Activated T-cell treated with anti-CD3 and anti-CD28 coated beads, Interleukin-2, amount 50 U/mL, for 24 hours (primary cell): Measurements from ENCODE around the gene ZFAND6.
"Not testable (repeated sequence)": the region's sequence is repeated elsewhere in the genome, so short reads cannot be mapped to it uniquely, and the experiment has no call there.

ENCODE experiments used
- DNase-seq: peaks from one replicate; pipeline ENCODE4 v3.0.0-alpha.2; 2020
- H3K27ac Mint-ChIP-seq: 2 replicates; pipeline ENCODE4 v1.8.0; 2020; ENCODE audit warnings: mild to moderate bottlenecking, mixed read lengths
- H3K27me3 Mint-ChIP-seq: 2 replicates; pipeline ENCODE4 v1.8.0; 2020; ENCODE audit warnings: mixed read lengths
- H3K36me3 Mint-ChIP-seq: 2 replicates; pipeline ENCODE4 v1.8.0; 2020; ENCODE audit warnings: low read depth, mixed read lengths
- H3K4me1 Mint-ChIP-seq: 2 replicates; pipeline ENCODE4 v1.8.0; 2020; ENCODE audit warnings: low read depth, mixed read lengths
- H3K4me3 Mint-ChIP-seq: 2 replicates; pipeline ENCODE4 v1.8.0; 2020; ENCODE audit warnings: mild to moderate bottlenecking, moderate library complexity, mixed read lengths
- H3K9me3 Mint-ChIP-seq: 2 replicates; pipeline ENCODE4 v1.8.0; 2020; ENCODE audit warnings: mixed read lengths

Gene ZFAND6

DNA sequence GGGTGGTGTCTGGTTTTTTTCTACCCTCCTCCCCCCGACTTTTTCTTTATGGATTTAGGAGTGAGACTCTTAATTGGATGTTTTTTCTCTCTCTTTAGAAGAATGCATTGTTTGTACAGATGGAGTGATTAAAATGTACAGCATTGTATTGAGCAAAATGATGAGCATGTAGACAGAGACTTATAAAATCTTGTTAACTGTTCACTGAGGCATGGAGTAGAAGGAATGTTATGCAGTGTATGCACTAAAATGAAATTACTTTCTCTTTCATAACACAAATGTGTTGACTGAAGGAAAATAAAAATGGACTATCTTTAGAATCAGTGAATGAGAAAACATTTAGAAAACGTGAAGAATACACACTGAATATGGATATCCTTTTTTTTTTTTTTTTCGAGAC, 39.8 kb downstream of the ZFAND6 start:
- Mint-ChIP-seq H3K27ac (no peak overlapping the region), H3K4me3 (no peak overlapping the region), H3K9me3 (no peaks in the 10 kb centered on the region), H3K36me3 (peaks cover 21% of the 10 kb centered on the region), H3K4me1 (peaks cover 52% of the 10 kb centered on the region), H3K27me3 (no peaks in the 10 kb centered on the region)
- DNase-seq, result no peak

DNA sequence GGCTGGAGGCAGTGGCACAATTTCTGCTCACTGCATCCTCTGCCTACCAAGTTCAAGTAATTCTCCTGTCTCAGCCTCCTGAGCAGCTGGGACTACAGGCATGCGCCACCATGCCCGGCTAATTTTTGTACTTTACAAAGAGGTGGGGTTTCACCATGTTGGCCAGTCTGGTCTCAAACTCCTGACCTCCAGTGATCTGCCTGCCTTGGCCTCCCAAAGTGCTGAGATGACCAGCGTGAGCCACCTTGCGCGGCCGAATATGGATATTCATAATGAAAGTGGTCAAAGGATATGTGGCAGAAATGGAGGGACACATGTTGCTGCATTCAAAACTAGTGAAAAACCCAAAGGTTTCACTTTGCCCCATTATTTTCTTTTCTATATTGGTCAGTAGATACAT, 40.2 kb downstream of the ZFAND6 start:
- H3K36me3 Mint-ChIP-seq, result peaks cover 24% of the 10 kb centered on the region
- H3K27me3 Mint-ChIP-seq, H3K4me3 Mint-ChIP-seq, H3K9me3 Mint-ChIP-seq, DNase-seq, H3K27ac Mint-ChIP-seq: not testable (repeated sequence)
- H3K4me1 Mint-ChIP-seq, result peaks cover 51% of the 10 kb centered on the region

DNA sequence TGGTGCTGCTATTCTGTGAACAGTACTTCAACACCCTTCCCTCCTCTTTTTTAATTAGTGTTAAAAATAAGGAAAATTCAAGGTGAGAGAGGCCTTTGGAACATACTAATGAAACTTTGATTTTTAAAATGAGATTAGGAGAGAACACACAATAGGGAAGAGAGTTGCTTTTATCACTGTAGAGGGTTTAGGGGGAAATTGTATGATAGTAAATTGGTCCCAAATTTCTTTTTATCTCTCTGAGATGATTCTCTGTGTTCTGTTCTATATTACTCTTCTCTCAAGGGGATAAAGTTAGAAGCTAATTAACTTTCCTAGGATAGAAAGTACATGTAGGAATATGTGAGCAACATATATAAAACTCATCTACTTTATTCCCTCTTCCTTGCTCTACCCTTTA, 40.8 kb downstream of the ZFAND6 start:
- Mint-ChIP-seq H3K4me1 (peaks cover 50% of the 10 kb centered on the region), H3K27ac (no peak overlapping the region), H3K4me3 (no peak overlapping the region), H3K27me3 (no peaks in the 10 kb centered on the region), H3K36me3 (peaks cover 21% of the 10 kb centered on the region), H3K9me3 (no peaks in the 10 kb centered on the region)
- DNase-seq, result no peak

DNA sequence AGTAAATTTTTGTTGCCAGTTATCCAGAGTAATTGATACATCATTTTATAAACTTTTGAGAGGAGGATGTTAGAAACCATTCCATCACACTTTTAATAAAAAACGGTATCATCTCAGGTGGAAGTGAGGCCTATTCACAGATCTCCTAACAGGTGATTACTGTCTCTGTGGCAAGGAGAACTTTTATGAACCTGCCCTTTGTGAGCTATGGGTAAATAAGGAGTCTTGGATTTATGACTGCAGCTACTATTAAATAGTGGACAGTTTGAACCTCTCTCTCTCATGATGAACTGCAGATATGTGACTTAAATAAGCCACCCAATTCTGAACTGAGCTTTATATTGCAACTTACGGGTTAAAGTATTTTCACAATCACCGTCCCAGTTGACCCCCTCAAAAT, 45.7 kb downstream of the ZFAND6 start:
- H3K27ac Mint-ChIP-seq, result peak overlapping the region; percentile 31
- no peak for DNase-seq
- peaks cover 56% of the 10 kb centered on the region for H3K4me1 Mint-ChIP-seq
- H3K27me3 Mint-ChIP-seq, result no peaks in the 10 kb centered on the region
- H3K4me3 Mint-ChIP-seq, result no peak overlapping the region
- H3K9me3 Mint-ChIP-seq, result no peaks in the 10 kb centered on the region
- H3K36me3 Mint-ChIP-seq, result peaks cover 17% of the 10 kb centered on the region

DNA sequence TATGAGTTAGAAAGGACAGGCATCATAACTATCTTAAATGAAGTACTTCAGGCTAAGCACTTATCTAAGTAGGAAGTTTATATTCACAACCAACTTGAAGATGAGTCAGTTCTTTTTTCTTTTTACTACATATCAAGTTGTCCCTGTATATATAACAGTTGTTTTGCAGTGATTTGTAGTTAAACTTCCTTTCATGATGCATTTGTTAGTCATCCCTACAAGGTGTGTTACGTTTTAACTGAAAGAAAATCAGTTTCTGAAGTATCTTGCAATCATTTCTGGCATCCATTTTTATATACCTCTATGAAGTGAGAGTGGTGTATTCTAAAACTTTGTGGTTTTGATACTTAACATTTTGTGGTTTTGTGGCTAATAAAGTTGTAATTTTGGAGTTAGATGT, 46.1 kb downstream of the ZFAND6 start:
- H3K27ac Mint-ChIP-seq, result peak overlapping the region; percentile 39
- peaks cover 17% of the 10 kb centered on the region for H3K36me3 Mint-ChIP-seq
- H3K27me3 Mint-ChIP-seq, result no peaks in the 10 kb centered on the region
- no peak for DNase-seq
- H3K4me3 Mint-ChIP-seq, result no peak overlapping the region
- H3K4me1 Mint-ChIP-seq, result peaks cover 56% of the 10 kb centered on the region
- H3K9me3 Mint-ChIP-seq, result no peaks in the 10 kb centered on the region

DNA sequence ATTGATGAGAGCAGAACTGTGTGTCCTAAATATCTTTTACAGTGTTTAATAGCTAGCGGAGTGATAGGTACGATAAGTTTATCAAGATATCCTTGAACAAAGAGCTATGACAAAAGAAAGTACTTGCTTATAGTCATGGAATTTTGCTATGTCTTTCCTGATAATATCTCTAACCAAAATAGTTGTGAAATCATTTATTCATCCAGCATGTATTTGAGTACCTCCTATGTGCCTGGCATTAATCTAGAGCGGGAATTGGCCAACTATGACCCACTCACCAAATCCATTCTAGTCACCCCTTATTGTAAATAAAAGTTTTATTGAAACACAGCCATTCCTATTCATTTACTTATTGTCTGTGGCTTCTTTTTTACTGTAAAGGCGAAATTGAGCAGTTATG, 46.6 kb downstream of the ZFAND6 start:
- DNase-seq, result no peak
- Mint-ChIP-seq H3K9me3 (no peaks in the 10 kb centered on the region), H3K27me3 (no peaks in the 10 kb centered on the region), H3K27ac (no peak overlapping the region), H3K36me3 (peaks cover 17% of the 10 kb centered on the region), H3K4me3 (no peak overlapping the region), H3K4me1 (peaks cover 60% of the 10 kb centered on the region)

DNA sequence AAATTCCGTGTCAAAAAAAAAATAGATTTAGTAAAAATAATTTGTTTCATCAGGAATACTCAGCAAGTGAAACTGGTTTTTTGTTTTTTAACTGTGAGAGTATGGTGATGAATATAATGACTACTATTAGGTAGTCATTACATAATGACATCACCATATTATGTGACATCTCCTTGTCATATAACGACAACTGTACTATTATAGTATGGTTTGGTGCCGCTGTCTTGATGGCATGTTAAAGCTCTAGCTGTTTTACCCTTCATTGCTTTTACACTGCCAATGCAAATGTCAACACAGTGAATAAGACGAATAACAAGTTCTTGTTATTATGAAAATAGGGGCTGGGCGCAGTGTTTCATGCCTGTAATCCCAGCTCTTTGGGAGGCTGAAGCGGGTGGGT, 47.7 kb downstream of the ZFAND6 start:
- DNase-seq, result no peak
- peaks cover 15% of the 10 kb centered on the region for H3K36me3 Mint-ChIP-seq
- H3K9me3 Mint-ChIP-seq, result no peaks in the 10 kb centered on the region
- no peak overlapping the region for H3K4me3 Mint-ChIP-seq
- peaks cover 65% of the 10 kb centered on the region for H3K4me1 Mint-ChIP-seq
- H3K27ac Mint-ChIP-seq, result no peak overlapping the region
- H3K27me3 Mint-ChIP-seq, result no peaks in the 10 kb centered on the region

DNA sequence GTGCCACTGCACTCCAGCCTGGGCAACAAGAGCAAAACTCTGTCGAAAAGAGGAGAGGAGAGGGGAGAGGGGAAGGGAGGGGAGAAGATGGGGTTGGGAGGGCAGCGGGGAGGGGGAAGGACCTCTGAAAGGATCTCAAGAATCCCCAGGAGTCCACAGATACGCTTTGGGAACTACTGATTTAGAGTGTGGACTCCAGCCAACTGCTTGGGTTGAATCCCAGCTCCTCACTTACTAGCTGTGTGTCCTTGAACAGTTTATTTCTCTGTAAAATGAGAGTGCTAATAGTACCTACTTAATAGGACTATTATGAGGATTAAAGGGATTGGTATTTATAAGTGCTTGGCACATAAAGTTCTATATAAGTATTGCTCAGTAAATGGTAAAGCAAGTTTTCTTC, 48.3 kb downstream of the ZFAND6 start:
- no peak overlapping the region for H3K27ac Mint-ChIP-seq
- peaks cover 11% of the 10 kb centered on the region for H3K36me3 Mint-ChIP-seq
- peaks cover 63% of the 10 kb centered on the region for H3K4me1 Mint-ChIP-seq
- no peaks in the 10 kb centered on the region for H3K27me3 Mint-ChIP-seq
- no peak for DNase-seq
- no peak overlapping the region for H3K4me3 Mint-ChIP-seq
- H3K9me3 Mint-ChIP-seq, result no peaks in the 10 kb centered on the region

DNA sequence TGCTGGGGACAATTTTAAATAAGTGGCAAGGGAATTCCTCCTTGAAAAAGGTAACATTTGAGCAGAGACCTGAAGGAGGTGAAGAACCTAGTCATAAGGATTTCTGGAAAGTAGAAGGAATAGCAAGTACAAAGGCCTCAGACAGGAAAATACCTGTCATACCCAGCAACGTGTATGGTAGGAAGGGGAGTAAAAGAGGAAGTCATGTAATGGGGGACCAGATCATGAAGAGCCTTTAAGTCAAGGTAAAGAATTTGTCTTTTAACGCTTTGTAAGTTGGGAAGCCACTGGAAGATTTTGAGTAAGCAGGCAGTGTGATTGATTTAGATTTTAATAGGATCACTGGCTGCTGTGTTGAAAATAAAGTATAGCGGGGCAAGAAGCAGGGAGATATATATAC, 49.9 kb downstream of the ZFAND6 start:
- H3K4me3 Mint-ChIP-seq, result no peak overlapping the region
- no peaks in the 10 kb centered on the region for H3K27me3 Mint-ChIP-seq
- no peak overlapping the region for H3K27ac Mint-ChIP-seq
- peaks cover 2% of the 10 kb centered on the region for H3K36me3 Mint-ChIP-seq
- H3K9me3 Mint-ChIP-seq, result no peaks in the 10 kb centered on the region
- H3K4me1 Mint-ChIP-seq, result peaks cover 68% of the 10 kb centered on the region
- DNase-seq, result no peak

DNA sequence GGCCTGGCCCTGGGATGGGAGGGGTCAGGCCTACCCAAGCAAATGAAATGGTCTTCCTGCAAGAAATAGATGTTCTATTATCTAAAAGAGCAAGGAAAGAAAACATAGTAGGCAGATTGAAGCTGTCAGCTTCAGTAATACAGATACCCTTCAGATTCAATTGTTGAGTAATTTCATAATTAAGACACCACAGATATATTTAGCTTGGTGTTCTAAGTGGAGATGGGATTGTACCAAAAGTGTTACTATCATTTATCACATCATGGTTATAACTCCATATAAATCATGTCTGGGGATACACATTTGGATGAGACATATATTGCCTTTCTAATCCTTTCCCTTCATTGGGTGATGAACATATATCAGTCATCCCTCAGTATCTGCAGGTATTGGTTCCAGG, 51.4 kb downstream of the ZFAND6 start:
- Mint-ChIP-seq H3K4me1 (peaks cover 60% of the 10 kb centered on the region), H3K27ac (no peak overlapping the region), H3K36me3 (no peaks in the 10 kb centered on the region), H3K9me3 (no peaks in the 10 kb centered on the region), H3K27me3 (no peaks in the 10 kb centered on the region), H3K4me3 (no peak overlapping the region)
- no peak for DNase-seq

DNA sequence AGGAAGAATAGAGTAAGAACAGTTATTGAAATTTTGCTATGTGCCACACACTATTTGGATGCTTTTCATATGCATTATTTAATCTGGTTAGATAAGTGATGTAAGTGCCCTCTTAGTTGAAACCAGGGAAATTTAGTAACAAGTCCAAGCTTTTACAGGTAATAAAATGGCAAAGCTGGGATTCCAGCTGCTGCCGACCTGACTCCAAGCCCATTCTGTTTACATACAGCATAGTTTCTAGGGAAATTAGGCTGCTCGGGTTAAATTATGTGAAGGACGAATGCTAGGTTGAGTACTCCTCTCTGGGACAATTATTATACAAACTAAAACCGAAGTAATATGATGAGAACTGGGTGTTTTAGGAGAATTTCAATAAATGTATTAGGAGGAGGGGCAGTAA, 54.6 kb downstream of the ZFAND6 start:
- no peak overlapping the region for H3K27ac Mint-ChIP-seq
- no peaks in the 10 kb centered on the region for H3K27me3 Mint-ChIP-seq
- H3K36me3 Mint-ChIP-seq, result no peaks in the 10 kb centered on the region
- DNase-seq, result no peak
- peaks cover 50% of the 10 kb centered on the region for H3K4me1 Mint-ChIP-seq
- no peaks in the 10 kb centered on the region for H3K9me3 Mint-ChIP-seq
- H3K4me3 Mint-ChIP-seq, result no peak overlapping the region

DNA sequence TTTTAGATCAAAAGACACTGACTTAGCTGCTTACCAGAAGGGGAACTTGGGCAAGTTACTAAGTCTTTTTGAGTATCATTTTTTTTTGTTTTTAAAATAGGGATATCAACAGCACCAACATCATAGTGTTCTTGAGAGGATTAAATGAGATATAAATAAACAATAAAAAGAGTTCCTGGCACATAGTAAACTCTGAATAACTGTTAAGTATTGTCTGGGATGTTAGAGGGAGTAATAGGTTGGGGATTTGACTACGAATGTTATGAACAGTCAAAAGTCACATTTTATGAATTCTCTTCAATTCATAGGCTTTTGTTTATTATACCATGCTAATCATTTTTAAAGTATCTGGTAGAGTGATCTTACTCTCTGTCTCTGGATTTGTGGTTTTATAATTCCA, 55.5 kb downstream of the ZFAND6 start:
- Mint-ChIP-seq H3K27ac (no peak overlapping the region), H3K9me3 (no peaks in the 10 kb centered on the region), H3K27me3 (no peaks in the 10 kb centered on the region), H3K36me3 (peaks cover 2% of the 10 kb centered on the region), H3K4me3 (no peak overlapping the region), H3K4me1 (peaks cover 42% of the 10 kb centered on the region)
- no peak for DNase-seq

DNA sequence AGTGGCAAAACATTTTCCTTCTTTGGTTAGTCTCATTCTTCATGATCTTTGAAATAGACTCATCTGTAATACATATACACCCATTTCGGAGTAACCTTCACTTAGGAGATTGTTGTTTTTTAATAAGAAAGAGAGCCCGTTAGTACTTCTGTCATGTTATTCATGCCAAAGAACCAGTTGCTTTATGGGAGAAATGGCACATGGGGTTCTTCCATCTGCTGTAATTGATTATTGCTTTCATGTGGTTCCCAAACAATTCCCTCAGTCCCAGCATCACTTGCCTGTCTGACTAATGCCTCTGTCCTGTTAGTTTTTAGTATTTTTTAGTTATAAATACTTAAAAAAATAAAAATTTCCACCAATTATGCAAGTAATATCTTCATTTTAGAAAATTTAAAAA, 59.5 kb downstream of the ZFAND6 start:
- no peaks in the 10 kb centered on the region for H3K9me3 Mint-ChIP-seq
- DNase-seq, result no peak
- peaks cover 31% of the 10 kb centered on the region for H3K36me3 Mint-ChIP-seq
- no peak overlapping the region for H3K27ac Mint-ChIP-seq
- no peak overlapping the region for H3K4me3 Mint-ChIP-seq
- peaks cover 15% of the 10 kb centered on the region for H3K4me1 Mint-ChIP-seq
- no peaks in the 10 kb centered on the region for H3K27me3 Mint-ChIP-seq

DNA sequence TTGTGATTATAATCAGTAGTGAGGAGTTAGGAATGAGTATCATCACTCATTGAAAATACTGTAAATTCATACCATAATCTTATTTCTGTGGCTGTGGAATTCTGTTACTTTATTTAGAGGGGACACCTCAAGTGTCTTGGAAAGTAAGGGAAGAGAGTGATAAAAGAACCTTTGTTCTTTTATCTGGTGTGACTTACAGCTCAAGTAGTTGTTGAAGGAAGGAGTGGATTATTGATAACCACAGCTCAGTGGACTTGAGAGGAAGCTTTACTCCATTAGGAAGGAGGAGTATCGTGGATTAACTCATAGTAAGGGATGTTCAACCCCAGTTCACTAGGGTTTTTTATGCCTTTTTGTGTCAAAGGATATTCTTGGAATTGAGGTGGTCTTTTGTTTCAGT, 61.2 kb downstream of the ZFAND6 start:
- Mint-ChIP-seq H3K9me3 (no peaks in the 10 kb centered on the region), H3K4me3 (no peak overlapping the region), H3K36me3 (peaks cover 46% of the 10 kb centered on the region), H3K27me3 (no peaks in the 10 kb centered on the region), H3K4me1 (peaks cover 6% of the 10 kb centered on the region), H3K27ac (no peak overlapping the region)
- DNase-seq, result no peak

DNA sequence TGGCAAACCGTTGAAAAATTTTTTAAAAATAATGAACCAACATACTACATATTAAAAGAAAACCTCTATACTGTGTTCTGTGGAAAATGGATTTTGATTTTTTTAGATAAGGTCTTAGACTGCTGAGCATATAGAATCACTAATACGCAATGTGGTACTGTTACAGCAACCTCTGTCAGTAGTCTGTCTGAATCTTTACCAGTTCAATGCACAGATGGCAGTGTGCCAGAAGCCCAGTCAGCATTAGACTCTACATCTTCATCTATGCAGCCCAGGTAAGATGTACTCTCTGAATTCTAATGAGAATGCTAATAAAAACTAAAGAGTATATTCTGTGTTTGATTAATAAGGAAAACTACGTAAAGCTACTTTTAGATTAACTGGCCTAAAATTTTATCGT, 62.1 kb downstream of the ZFAND6 start:
- DNase-seq, result no peak
- H3K9me3 Mint-ChIP-seq, result no peaks in the 10 kb centered on the region
- H3K4me1 Mint-ChIP-seq, result peaks cover 3% of the 10 kb centered on the region
- no peak overlapping the region for H3K27ac Mint-ChIP-seq
- H3K36me3 Mint-ChIP-seq, result peaks cover 55% of the 10 kb centered on the region
- no peaks in the 10 kb centered on the region for H3K27me3 Mint-ChIP-seq
- H3K4me3 Mint-ChIP-seq, result no peak overlapping the region

DNA sequence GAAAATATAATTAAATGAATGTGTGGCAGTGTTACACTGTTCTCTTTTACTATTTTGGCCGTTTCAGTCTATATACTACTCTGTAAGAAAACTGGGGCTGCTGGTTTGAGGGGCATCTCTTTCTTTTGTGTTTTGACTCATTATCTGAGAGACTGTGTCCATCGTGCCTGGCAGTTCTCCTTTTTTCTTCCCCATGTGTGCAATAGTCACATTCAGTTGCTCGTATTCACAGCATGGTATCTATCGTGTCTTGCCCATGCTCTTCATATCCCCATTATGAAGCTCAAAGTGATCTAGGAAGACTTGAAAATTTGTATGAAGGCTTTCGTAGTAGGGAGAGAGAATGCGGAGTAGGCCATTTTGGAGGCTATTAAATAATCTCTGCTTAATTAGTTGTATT, 63.6 kb downstream of the ZFAND6 start:
- no peak overlapping the region for H3K4me3 Mint-ChIP-seq
- no peak overlapping the region for H3K27ac Mint-ChIP-seq
- H3K9me3 Mint-ChIP-seq, result no peaks in the 10 kb centered on the region
- H3K27me3 Mint-ChIP-seq, result no peaks in the 10 kb centered on the region
- peaks cover 61% of the 10 kb centered on the region for H3K36me3 Mint-ChIP-seq
- DNase-seq, result no peak
- H3K4me1 Mint-ChIP-seq, result peaks cover 4% of the 10 kb centered on the region
